WTC11 (cell line): ENCODE results near the gene GGA1. TPM values are rescaled to one million over a fixed set of nuclear protein-coding genes. Genes with fewer than 3 reads are reported as not detected.

Experiments
- ATAC-seq: fragments of 200-7000 bp; cut with Tn5 transposase; 2 replicates; pipeline ENCODE4 v1.10.0; 2021; ENCODE audit warnings: mild to moderate bottlenecking, moderate library complexity
- CTCF ChIA-PET: fragments of 300-600 bp; sonication (Branson Sonifier 250); formaldehyde crosslinking; loops from one replicate; lab custom pipeline; 2021; ENCODE audit warnings: antibody characterized with exemption; lab: Charles Lee
- POLR2A ChIA-PET: fragments of 350-600 bp; sonication (Branson Sonifier 250); formaldehyde crosslinking; loops from one replicate; lab custom pipeline; 2021; ENCODE audit warnings: antibody characterized with exemption; lab: Charles Lee
- DNase-seq: peaks from one replicate; pipeline ENCODE4 v3.0.0; 2021; ENCODE audit warnings: low spot score
- H3K27ac Mint-ChIP-seq: 2 replicates; pipeline ENCODE4 v1.8.0; 2021; ENCODE audit warnings: mixed read lengths
- H3K27me3 Mint-ChIP-seq: 2 replicates; pipeline ENCODE4 v1.8.0; 2021; ENCODE audit warnings: low read depth, mild to moderate bottlenecking, moderate library complexity, mixed read lengths
- H3K36me3 Mint-ChIP-seq: 2 replicates; pipeline ENCODE4 v1.8.0; 2021; ENCODE audit warnings: mixed read lengths
- H3K4me1 Mint-ChIP-seq: 2 replicates; pipeline ENCODE4 v1.8.0; 2022; ENCODE audit warnings: mixed read lengths
- H3K4me3 Mint-ChIP-seq: 2 replicates; pipeline ENCODE4 v1.8.0; 2021; ENCODE audit warnings: mild to moderate bottlenecking, moderate library complexity, mixed read lengths
- H3K9me3 Mint-ChIP-seq: 2 replicates; pipeline ENCODE4 v1.8.0; 2021; ENCODE audit warnings: mixed read lengths
- ARID4B ChIP-seq: sonication (generic); formaldehyde crosslinking; IDR thresholded peaks from 2 replicates; pipeline ENCODE4 v1.8.0; 2023; ENCODE audit warnings: missing genetic modification reagents, mild to moderate bottlenecking, borderline replicate concordance
- CTCF ChIP-seq: fragments of 200-600 bp; IDR thresholded peaks from 2 replicates; pipeline ENCODE4 v1.8.0; 2022; ENCODE audit warnings: antibody characterized with exemption
- FOXJ3 ChIP-seq: sonication (generic); formaldehyde crosslinking; IDR thresholded peaks from 2 replicates; pipeline ENCODE4 v1.9.0; 2021; ENCODE audit warnings: missing genetic modification reagents, mild to moderate bottlenecking, borderline replicate concordance
- GTF2I ChIP-seq: fragments of 250-450 bp; sonication (Bioruptor Pico); conservative IDR thresholded peaks from 2 replicates; pipeline ENCODE4 v1.4.0; 2021; ENCODE audit warnings: mild to moderate bottlenecking
- HMGXB4 ChIP-seq: sonication (generic); formaldehyde crosslinking; IDR thresholded peaks from 2 replicates; pipeline ENCODE4 v1.8.1; 2023; ENCODE audit warnings: mild to moderate bottlenecking, moderate library complexity, missing genetic modification reagents
- IRF2 ChIP-seq: sonication (generic); formaldehyde crosslinking; IDR thresholded peaks from 2 replicates; pipeline ENCODE4 v1.8.0; 2022; ENCODE audit warnings: low read depth, missing genetic modification reagents, borderline replicate concordance
- JUN ChIP-seq: sonication (generic); formaldehyde crosslinking; IDR thresholded peaks from 2 replicates; pipeline ENCODE4 v1.8.0; 2023; ENCODE audit warnings: mild to moderate bottlenecking, missing genetic modification reagents
- NFATC4 ChIP-seq: fragments of 250-450 bp; sonication (Bioruptor Pico); IDR thresholded peaks from 2 replicates; pipeline ENCODE4 v1.9.0; 2021; ENCODE audit warnings: mild to moderate bottlenecking
- NFE2L1 ChIP-seq: sonication (generic); formaldehyde crosslinking; IDR thresholded peaks from 2 replicates; pipeline ENCODE4 v1.8.1; 2023; ENCODE audit warnings: missing genetic modification reagents
- PREB ChIP-seq: sonication (generic); formaldehyde crosslinking; IDR thresholded peaks from 2 replicates; pipeline ENCODE4 v1.8.1; 2022; ENCODE audit warnings: mild to moderate bottlenecking, missing genetic modification reagents, moderate library complexity, borderline replicate concordance
- SMAD4 ChIP-seq: sonication (generic); formaldehyde crosslinking; IDR thresholded peaks from 2 replicates; pipeline ENCODE4 v1.8.0; 2022; ENCODE audit warnings: mild to moderate bottlenecking, missing genetic modification reagents
- TCF7 ChIP-seq: sonication (generic); formaldehyde crosslinking; IDR thresholded peaks from 2 replicates; pipeline ENCODE4 v1.8.0; 2022; ENCODE audit warnings: mild to moderate bottlenecking, low read depth, missing genetic modification reagents, moderate library complexity
- TEAD1 ChIP-seq: sonication (generic); formaldehyde crosslinking; IDR thresholded peaks from 2 replicates; pipeline ENCODE4 v1.8.0; 2022; ENCODE audit warnings: mild to moderate bottlenecking, missing genetic modification reagents
- TP53 ChIP-seq: sonication (generic); formaldehyde crosslinking; IDR thresholded peaks from 2 replicates; pipeline ENCODE4 v1.8.1; 2023; ENCODE audit warnings: mild to moderate bottlenecking, missing genetic modification reagents
- ZMAT4 ChIP-seq: fragments of 250-450 bp; sonication (Bioruptor Pico); IDR thresholded peaks from 2 replicates; pipeline ENCODE4 v1.9.0; 2021; ENCODE audit warnings: mild to moderate bottlenecking
- ZNF317 ChIP-seq: sonication (generic); formaldehyde crosslinking; IDR thresholded peaks from 2 replicates; pipeline ENCODE4 v1.8.1; 2023; ENCODE audit warnings: low read depth, mild to moderate bottlenecking, moderate library complexity, missing genetic modification reagents, borderline replicate concordance
- total RNA-seq: library from RNA; stranded (reverse); gene quantifications from 3 replicates; pipeline ENCODE4 v1.2.3, GENCODE V29; 2021

The GGA1 gene
- total RNA-seq, 1 experiment from 2014 or later: 66.3 TPM

- H3K4me1 Mint-ChIP-seq: peaks cover 14% of the 10 kb centered on the region
- H3K27ac Mint-ChIP-seq: no peak overlapping the region; the same call in 1 of the 2 replicates
- TF ChIP-seq TCF7 (no peak), CTCF (no peak), GTF2I (CRISPR knock-in tag) (no peak), JUN (CRISPR knock-in tag) (no peak), PREB (CRISPR knock-in tag) (no peak), SMAD4 (CRISPR knock-in tag) (no peak), TEAD1 (CRISPR knock-in tag) (no peak), ZMAT4 (CRISPR knock-in tag) (no peak), ZNF317 (CRISPR knock-in tag) (no peak), TP53 (no peak), NFE2L1 (CRISPR knock-in tag) (no peak), HMGXB4 (CRISPR knock-in tag) (no peak), ARID4B (no peak), FOXJ3 (CRISPR knock-in tag) (no peak), IRF2 (no peak), NFATC4 (CRISPR knock-in tag) (no peak)
- H3K4me3 Mint-ChIP-seq: peak overlapping the region; percentile 82
- ATAC-seq (peak; percentile 12), DNase-seq (peak; percentile 42)
- peaks cover 9% of the 10 kb centered on the region for H3K36me3 Mint-ChIP-seq
- no peaks in the 10 kb centered on the region for H3K27me3 Mint-ChIP-seq
- CTCF ChIA-PET: interaction anchor here (0.6 to 4.9 kb wide), 6 partner anchors 13 to 42 kb away, joined by 3 to 161 read pairs (median 4); partner anchors contain the start of genes GGA1 and PDXP
- H3K9me3 Mint-ChIP-seq: no peaks in the 10 kb centered on the region
- POLR2A ChIA-PET: interaction anchor here (0.6 to 1.0 kb wide), 2 partner anchors 101 to 867 kb away, joined by 3 to 5 read pairs; no protein-coding TSS in a partner anchor
These were observed 31.3 kb downstream of the GGA1 start for GRCh38 chr22:37639771-37640590.
